Lower leg skin (tissue), 3 donors: Measurements from ENCODE around the gene KCNMA1.

Source experiments
- POLR2A ChIP-seq, 2 donors: fragments of 450-650 bp; IDR thresholded peaks; one replicate each; pipeline ENCODE4 v1.6.1; 2016 to 2017; ENCODE audit warnings: antibody characterized with exemption in 2 of 2, mild to moderate bottlenecking in 1 of 2, moderate library complexity in 1 of 2
- TF ChIP-seq, protein P1 (sequence below), 3 donors: fragments of 450-650 bp; IDR thresholded peaks; one replicate each; pipeline ENCODE4 v1.5.1; 2016; ENCODE audit warnings: antibody characterized with exemption in 3 of 3, mild to moderate bottlenecking in 3 of 3, moderate library complexity in 2 of 3

DNA sequence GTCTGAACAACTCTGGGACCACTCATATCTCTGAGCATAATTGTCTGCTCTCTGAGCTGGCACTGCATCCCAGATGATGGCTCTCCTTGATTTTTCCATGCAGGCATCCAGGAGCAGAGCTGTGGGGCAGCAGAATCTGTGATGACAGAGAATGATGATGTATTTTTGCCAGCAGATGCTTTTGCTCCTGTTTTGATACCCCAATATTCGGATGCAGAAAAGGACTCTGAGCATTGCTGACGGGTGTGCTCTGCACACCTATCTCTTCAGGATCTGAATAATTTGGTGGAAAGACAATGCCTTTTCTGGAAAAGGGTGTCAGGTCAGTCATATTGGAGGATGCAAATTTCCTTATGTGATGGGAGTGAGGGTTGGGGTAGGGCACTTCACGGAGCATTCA is 735.9 kb downstream of the KCNMA1 start:
- TF ChIP-seq, protein P1, sequence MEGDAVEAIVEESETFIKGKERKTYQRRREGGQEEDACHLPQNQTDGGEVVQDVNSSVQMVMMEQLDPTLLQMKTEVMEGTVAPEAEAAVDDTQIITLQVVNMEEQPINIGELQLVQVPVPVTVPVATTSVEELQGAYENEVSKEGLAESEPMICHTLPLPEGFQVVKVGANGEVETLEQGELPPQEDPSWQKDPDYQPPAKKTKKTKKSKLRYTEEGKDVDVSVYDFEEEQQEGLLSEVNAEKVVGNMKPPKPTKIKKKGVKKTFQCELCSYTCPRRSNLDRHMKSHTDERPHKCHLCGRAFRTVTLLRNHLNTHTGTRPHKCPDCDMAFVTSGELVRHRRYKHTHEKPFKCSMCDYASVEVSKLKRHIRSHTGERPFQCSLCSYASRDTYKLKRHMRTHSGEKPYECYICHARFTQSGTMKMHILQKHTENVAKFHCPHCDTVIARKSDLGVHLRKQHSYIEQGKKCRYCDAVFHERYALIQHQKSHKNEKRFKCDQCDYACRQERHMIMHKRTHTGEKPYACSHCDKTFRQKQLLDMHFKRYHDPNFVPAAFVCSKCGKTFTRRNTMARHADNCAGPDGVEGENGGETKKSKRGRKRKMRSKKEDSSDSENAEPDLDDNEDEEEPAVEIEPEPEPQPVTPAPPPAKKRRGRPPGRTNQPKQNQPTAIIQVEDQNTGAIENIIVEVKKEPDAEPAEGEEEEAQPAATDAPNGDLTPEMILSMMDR (IDR thresholded peaks at IDR 0.05) = no peak
- no peak for TF ChIP-seq POLR2A (IDR thresholded peaks at IDR 0.05)
